T-helper 2 cell treated with Interferon-gamma antibody and Interleukin-4, amounts not matched to agents 5 μg/mL and 100 μg/mL, for 36 hours (primary cell): Measurements from ENCODE around the gene IL23A.

ENCODE experiments used
- DNase-seq: peaks from one replicate; pipeline ENCODE4 v3.0.0; 2021; ENCODE audit warnings: low spot score
- H3K27ac Mint-ChIP-seq: one replicate; pipeline ENCODE4 v1.8.0; 2021; ENCODE audit warnings: mild to moderate bottlenecking, mixed read lengths
- H3K27me3 Mint-ChIP-seq: one replicate; pipeline ENCODE4 v1.8.0; 2021; ENCODE audit warnings: low read depth, mixed read lengths
- H3K36me3 Mint-ChIP-seq: one replicate; pipeline ENCODE4 v1.8.0; 2021; ENCODE audit warnings: low read depth, mixed read lengths
- H3K4me1 Mint-ChIP-seq: one replicate; pipeline ENCODE4 v1.8.0; 2021; ENCODE audit warnings: low read depth, mixed read lengths
- H3K4me3 Mint-ChIP-seq: one replicate; pipeline ENCODE4 v1.8.0; 2022; ENCODE audit warnings: mild to moderate bottlenecking, moderate library complexity, mixed read lengths
- H3K9me3 Mint-ChIP-seq: one replicate; pipeline ENCODE4 v1.8.0; 2021; ENCODE audit warnings: mixed read lengths

The IL23A gene

GRCh38 chr12:56338308-56339157, at the start of gene IL23A:
TSS of gene IL23A (plus strand) at chr12:56338884. CDS start at chr12:56339045, 161 bp downstream.
- Mint-ChIP-seq H3K27ac (peak within 1 kb of the TSS; percentile 98), H3K36me3 (peaks cover 15% of the 10 kb centered on the region), H3K4me1 (peaks cover 32% of the 10 kb centered on the region), H3K4me3 (peak within 1 kb of the TSS; percentile 85), H3K9me3 (no peaks in the 10 kb centered on the region), H3K27me3 (no peaks in the 10 kb centered on the region)
- DNase-seq = peak; percentile 89

GRCh38 chr12:56293795-56294194, 44.9 kb upstream of the IL23A start:
- Mint-ChIP-seq H3K9me3 (no peaks in the 10 kb centered on the region), H3K27ac (no peak overlapping the region), H3K4me3 (no peak overlapping the region), H3K36me3 (peaks cover 49% of the 10 kb centered on the region), H3K27me3 (no peaks in the 10 kb centered on the region), H3K4me1 (peaks cover 35% of the 10 kb centered on the region)
- DNase-seq = no peak

- H3K4me1 Mint-ChIP-seq = peaks cover 41% of the 10 kb centered on the region
- no peak overlapping the region for H3K4me3 Mint-ChIP-seq
- peaks cover 41% of the 10 kb centered on the region for H3K36me3 Mint-ChIP-seq
- no peak for DNase-seq
- no peak overlapping the region for H3K27ac Mint-ChIP-seq
- H3K9me3 Mint-ChIP-seq = no peaks in the 10 kb centered on the region
- no peaks in the 10 kb centered on the region for H3K27me3 Mint-ChIP-seq
These were observed 42.4 kb upstream of the IL23A start for GRCh38 chr12:56296295-56296694.

- no peaks in the 10 kb centered on the region for H3K9me3 Mint-ChIP-seq
- H3K4me3 Mint-ChIP-seq = peak overlapping the region; percentile 28
- H3K27ac Mint-ChIP-seq = no peak overlapping the region
- DNase-seq = no peak
- H3K4me1 Mint-ChIP-seq = peaks cover 42% of the 10 kb centered on the region
- H3K27me3 Mint-ChIP-seq = no peaks in the 10 kb centered on the region
- H3K36me3 Mint-ChIP-seq = peaks cover 36% of the 10 kb centered on the region
These were observed 41.3 kb upstream of the IL23A start for GRCh38 chr12:56297400-56297799.

GRCh38 chr12:56298828-56299227, 39.9 kb upstream of the IL23A start:
- Mint-ChIP-seq H3K4me1 (peaks cover 39% of the 10 kb centered on the region), H3K4me3 (peak overlapping the region; percentile 98), H3K36me3 (peaks cover 32% of the 10 kb centered on the region), H3K27ac (peak overlapping the region; percentile 96), H3K27me3 (no peaks in the 10 kb centered on the region), H3K9me3 (no peaks in the 10 kb centered on the region)
- no peak for DNase-seq

- peaks cover 32% of the 10 kb centered on the region for H3K36me3 Mint-ChIP-seq
- H3K4me1 Mint-ChIP-seq = peaks cover 39% of the 10 kb centered on the region
- no peaks in the 10 kb centered on the region for H3K27me3 Mint-ChIP-seq
- peak overlapping the region; percentile 96 for H3K27ac Mint-ChIP-seq
- peak; percentile 12 for DNase-seq
- H3K4me3 Mint-ChIP-seq = peak overlapping the region; percentile 98
- no peaks in the 10 kb centered on the region for H3K9me3 Mint-ChIP-seq
These were observed 39.3 kb upstream of the IL23A start for GRCh38 chr12:56299308-56299852.

GRCh38 chr12:56299853-56300643, 38.6 kb upstream of the IL23A start, which contains the start of gene CS:
TSS of gene CS (minus strand) at chr12:56300330. CDS start at chr12:56300201, 129 bp downstream.
- H3K27ac Mint-ChIP-seq = peak within 1 kb of the TSS; percentile 96
- H3K4me1 Mint-ChIP-seq = peaks cover 39% of the 10 kb centered on the region
- H3K36me3 Mint-ChIP-seq = peaks cover 31% of the 10 kb centered on the region

GRCh38 chr12:56300644-56301464, 37.8 kb upstream of the IL23A start:
- no peak for DNase-seq
- peak overlapping the region; percentile 98 for H3K4me3 Mint-ChIP-seq
- H3K27ac Mint-ChIP-seq = peak overlapping the region; percentile 96
- H3K36me3 Mint-ChIP-seq = peaks cover 31% of the 10 kb centered on the region
- H3K4me1 Mint-ChIP-seq = peaks cover 39% of the 10 kb centered on the region
- no peaks in the 10 kb centered on the region for H3K27me3 Mint-ChIP-seq
- no peaks in the 10 kb centered on the region for H3K9me3 Mint-ChIP-seq

More at GRCh38 chr12:56299853-56300643, 38.6 kb upstream of the IL23A start, which contains the start of gene CS:
- Mint-ChIP-seq H3K9me3 (no peaks in the 10 kb centered on the region), H3K4me3 (peak within 1 kb of the TSS; percentile 98), H3K27me3 (no peaks in the 10 kb centered on the region)
- peak; percentile 97 for DNase-seq

GRCh38 chr12:56304276-56304675, 34.4 kb upstream of the IL23A start:
- DNase-seq = no peak
- H3K4me3 Mint-ChIP-seq = no peak overlapping the region
- no peak overlapping the region for H3K27ac Mint-ChIP-seq
- peaks cover 15% of the 10 kb centered on the region for H3K4me1 Mint-ChIP-seq
- no peaks in the 10 kb centered on the region for H3K36me3 Mint-ChIP-seq
- no peaks in the 10 kb centered on the region for H3K27me3 Mint-ChIP-seq
- no peaks in the 10 kb centered on the region for H3K9me3 Mint-ChIP-seq

- Mint-ChIP-seq H3K36me3 (peaks cover 5% of the 10 kb centered on the region), H3K27ac (no peak overlapping the region), H3K27me3 (no peaks in the 10 kb centered on the region), H3K4me3 (no peak overlapping the region), H3K9me3 (no peaks in the 10 kb centered on the region), H3K4me1 (peaks cover 15% of the 10 kb centered on the region)
- DNase-seq = no peak
These were observed 33.7 kb upstream of the IL23A start for GRCh38 chr12:56304872-56305590.

- Mint-ChIP-seq H3K27ac (no peak overlapping the region), H3K4me3 (no peak overlapping the region), H3K9me3 (no peaks in the 10 kb centered on the region), H3K36me3 (peaks cover 10% of the 10 kb centered on the region), H3K27me3 (no peaks in the 10 kb centered on the region), H3K4me1 (no peaks in the 10 kb centered on the region)
- DNase-seq = no peak
These were observed 31.3 kb upstream of the IL23A start for GRCh38 chr12:56307221-56307965.

- Mint-ChIP-seq H3K27ac (no peak overlapping the region), H3K27me3 (no peaks in the 10 kb centered on the region), H3K4me3 (no peak overlapping the region), H3K9me3 (no peaks in the 10 kb centered on the region), H3K4me1 (no peaks in the 10 kb centered on the region), H3K36me3 (peaks cover 10% of the 10 kb centered on the region)
- no peak for DNase-seq
These were observed 30.0 kb upstream of the IL23A start for GRCh38 chr12:56308714-56309113.
